Bronchial epithelial cell (primary cell): Measurements from ENCODE around the gene GNG3. TPM values are rescaled to one million over a fixed set of nuclear protein-coding genes. Genes with fewer than 3 reads are reported as not detected.

ENCODE experiments used
- DNase-seq: peaks from one replicate; pipeline ENCODE4 v3.0.0-alpha.2; 2010; ENCODE audit warnings: low read depth
- FAIRE-seq: peaks from 2 replicates; lab custom pipeline; 2011; peaks lifted over from hg19 to GRCh38; lab: Jason Lieb, UNC
- H3K27me3 ChIP-seq: 2 replicates; pipeline ENCODE4 v1.5.1; 2011; ENCODE audit warnings: low read length; ENCODE audit not compliant: control insufficient read depth, insufficient read depth
- H3K36me3 ChIP-seq: 2 replicates; pipeline ENCODE4 v1.5.1; 2011; ENCODE audit warnings: low read length; ENCODE audit not compliant: control insufficient read depth, insufficient read depth
- H3K4me3 ChIP-seq: 2 replicates; pipeline ENCODE4 v1.5.1; 2011; ENCODE audit warnings: mild to moderate bottlenecking, low read depth, low read length, control low read depth
- total RNA-seq: library from RNA; depleted of rRNA; stranded (reverse); fragments of >200 nt; gene quantifications from 2 replicates; pipeline ENCODE4 v1.2.1, GENCODE V29; 2014
- TF ChIP-seq, protein P1 (sequence below): IDR thresholded peaks from 2 replicates; pipeline ENCODE4 v1.5.1; 2011; ENCODE audit warnings: mild to moderate bottlenecking, moderate library complexity, low read length, control low read depth, inconsistent platforms; ENCODE audit not compliant: insufficient read depth, severe bottlenecking

GNG3 gene
- total RNA-seq, 1 donor from 2014 or later = not detected

DNA sequence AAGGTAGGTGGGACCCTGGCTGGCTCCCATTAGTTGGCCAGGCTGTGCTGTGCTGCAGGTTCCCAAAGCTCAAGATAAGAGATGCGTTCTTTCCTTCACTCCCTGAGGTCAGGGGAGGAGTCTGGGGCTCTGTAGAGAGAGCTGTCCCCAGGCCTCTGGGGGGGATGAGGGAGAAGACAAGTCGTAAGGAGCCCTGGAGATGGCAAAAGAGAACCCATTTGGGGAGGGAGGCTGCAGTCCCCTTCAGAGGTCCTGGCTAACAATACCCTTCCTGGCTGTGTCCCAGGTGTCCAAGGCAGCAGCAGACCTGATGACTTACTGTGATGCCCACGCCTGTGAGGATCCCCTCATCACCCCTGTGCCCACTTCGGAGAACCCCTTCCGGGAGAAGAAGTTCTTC, 916 bp downstream of the GNG3 start:
- Histone ChIP-seq H3K4me3 (peak overlapping the region; percentile 46), H3K27me3 (no peaks in the 10 kb centered on the region), H3K36me3 (peaks cover 7% of the 10 kb centered on the region)
- no peak for FAIRE-seq
- DNase-seq = no peak
- TF ChIP-seq, protein P1, sequence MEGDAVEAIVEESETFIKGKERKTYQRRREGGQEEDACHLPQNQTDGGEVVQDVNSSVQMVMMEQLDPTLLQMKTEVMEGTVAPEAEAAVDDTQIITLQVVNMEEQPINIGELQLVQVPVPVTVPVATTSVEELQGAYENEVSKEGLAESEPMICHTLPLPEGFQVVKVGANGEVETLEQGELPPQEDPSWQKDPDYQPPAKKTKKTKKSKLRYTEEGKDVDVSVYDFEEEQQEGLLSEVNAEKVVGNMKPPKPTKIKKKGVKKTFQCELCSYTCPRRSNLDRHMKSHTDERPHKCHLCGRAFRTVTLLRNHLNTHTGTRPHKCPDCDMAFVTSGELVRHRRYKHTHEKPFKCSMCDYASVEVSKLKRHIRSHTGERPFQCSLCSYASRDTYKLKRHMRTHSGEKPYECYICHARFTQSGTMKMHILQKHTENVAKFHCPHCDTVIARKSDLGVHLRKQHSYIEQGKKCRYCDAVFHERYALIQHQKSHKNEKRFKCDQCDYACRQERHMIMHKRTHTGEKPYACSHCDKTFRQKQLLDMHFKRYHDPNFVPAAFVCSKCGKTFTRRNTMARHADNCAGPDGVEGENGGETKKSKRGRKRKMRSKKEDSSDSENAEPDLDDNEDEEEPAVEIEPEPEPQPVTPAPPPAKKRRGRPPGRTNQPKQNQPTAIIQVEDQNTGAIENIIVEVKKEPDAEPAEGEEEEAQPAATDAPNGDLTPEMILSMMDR = no peak

DNA sequence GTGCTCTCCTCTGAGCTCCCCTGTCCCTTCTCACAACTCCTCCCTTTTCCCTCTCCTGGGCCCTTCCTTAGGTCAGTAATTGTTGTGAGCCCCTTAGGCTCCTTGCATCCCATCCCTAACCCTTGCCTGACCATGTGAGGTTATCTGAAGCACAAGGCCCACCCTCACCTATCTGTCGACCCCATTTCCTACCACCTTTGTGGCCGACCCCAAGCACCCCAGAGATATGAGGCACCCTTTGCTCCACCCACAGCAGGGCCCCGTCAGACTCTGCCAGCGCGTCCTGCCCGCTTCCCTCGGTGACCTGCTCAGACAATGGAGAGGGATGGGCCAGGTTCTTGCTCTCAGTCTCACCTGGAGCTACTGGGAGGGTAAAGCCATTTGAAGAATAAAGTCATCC, 1.3 kb downstream of the GNG3 start:
- DNase-seq (no peak), FAIRE-seq (no peak)
- TF ChIP-seq, protein P1 = no peak

DNA sequence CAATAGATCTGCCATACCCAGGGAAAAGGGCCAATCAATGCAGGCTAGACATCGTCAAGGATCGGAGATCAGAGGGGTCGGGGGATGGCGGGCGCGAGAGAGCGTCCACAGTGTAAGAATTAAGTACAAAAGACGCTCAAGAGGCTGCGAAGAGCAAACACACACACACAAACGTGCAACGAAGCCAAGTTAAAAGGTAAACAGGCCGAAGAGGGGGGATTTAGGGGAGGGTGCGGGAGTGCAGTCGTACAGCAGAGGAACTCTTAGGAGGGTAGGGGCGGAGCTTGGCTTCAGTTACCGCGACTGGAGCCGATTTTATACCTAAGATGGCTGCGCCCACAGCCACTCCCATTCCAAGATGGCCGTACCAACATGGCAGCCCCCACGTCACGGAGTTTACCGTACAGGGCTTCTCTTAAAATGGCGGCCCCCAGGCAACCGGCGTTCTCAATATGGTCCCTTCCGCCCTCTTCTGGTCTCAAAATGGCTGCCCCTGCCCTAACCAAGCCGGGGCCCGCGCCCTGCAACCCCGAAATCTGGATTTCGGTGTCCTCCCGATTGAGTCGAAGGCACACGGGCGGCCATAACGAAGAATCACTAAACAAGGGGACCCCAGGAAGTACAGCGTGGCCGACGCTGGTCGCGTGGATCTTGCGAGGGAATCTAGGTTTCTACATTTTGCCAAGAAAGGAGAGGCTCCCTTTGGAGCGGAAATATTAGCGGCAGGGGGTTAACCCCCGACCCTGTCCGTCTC, 1.9 kb downstream of the GNG3 start:
- peaks cover 9% of the 10 kb centered on the region for H3K36me3 ChIP-seq
- FAIRE-seq (no peak), DNase-seq (peak; percentile 94)
- peak overlapping the region; percentile 46 for H3K4me3 ChIP-seq
- TF ChIP-seq, protein P1 = no peak
- no peaks in the 10 kb centered on the region for H3K27me3 ChIP-seq

More for the DNA sequence above, 1.3 kb downstream of the GNG3 start:
- Histone ChIP-seq H3K4me3 (peak overlapping the region; percentile 46), H3K36me3 (peaks cover 9% of the 10 kb centered on the region), H3K27me3 (no peaks in the 10 kb centered on the region)

DNA sequence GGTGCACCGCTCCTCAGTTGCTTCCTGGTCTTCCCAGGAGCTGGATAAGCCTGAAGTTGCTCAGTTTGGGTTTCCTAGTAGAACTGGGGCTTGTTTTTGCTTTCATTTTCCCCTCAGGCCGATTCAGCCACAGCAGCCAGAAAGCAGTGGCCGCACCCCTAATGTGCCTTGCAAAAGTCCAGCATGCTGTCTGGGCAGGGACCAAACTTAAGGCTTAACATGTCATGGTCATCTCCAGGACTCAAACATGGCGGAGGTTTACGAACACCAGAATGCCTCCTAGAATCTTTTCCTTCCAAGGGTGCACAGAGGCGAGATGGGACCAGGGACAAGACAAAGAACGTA, 2.5 kb downstream of the GNG3 start:
- FAIRE-seq = no peak
- H3K36me3 ChIP-seq = peaks cover 10% of the 10 kb centered on the region
- TF ChIP-seq, protein P1 = no peak

DNA sequence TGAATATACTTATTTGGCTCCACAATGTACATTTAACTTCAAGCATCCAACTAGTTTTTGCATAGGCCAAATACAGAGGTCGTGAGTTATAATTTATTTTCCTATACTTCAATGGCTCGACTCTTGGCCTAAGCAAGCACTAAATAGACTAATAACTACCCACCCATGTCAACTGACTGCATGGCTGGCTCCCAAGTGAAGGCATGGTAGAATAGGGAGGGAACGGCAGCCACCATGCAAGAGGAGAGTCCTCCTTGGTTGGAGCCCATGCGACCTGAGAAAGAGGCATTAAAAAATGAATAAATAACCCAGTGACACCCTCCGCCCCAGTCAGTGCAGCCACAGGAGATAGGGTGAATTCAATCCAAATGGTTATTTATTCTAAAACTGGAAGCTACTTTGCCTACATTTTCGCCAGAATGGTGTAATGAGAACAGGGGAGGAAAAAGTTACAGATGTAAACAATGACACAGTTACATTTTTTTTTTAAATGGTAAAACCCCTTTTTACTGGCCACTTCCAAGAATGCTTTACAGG, 4.9 kb downstream of the GNG3 start:
- Histone ChIP-seq H3K27me3 (no peaks in the 10 kb centered on the region), H3K4me3 (no peak overlapping the region), H3K36me3 (peaks cover 25% of the 10 kb centered on the region)
- DNase-seq = no peak
- no peak for FAIRE-seq
- TF ChIP-seq, protein P1 = no peak

More for the DNA sequence above, 2.5 kb downstream of the GNG3 start:
- peak overlapping the region; percentile 46 for H3K4me3 ChIP-seq
- no peak for DNase-seq
- no peaks in the 10 kb centered on the region for H3K27me3 ChIP-seq

DNA sequence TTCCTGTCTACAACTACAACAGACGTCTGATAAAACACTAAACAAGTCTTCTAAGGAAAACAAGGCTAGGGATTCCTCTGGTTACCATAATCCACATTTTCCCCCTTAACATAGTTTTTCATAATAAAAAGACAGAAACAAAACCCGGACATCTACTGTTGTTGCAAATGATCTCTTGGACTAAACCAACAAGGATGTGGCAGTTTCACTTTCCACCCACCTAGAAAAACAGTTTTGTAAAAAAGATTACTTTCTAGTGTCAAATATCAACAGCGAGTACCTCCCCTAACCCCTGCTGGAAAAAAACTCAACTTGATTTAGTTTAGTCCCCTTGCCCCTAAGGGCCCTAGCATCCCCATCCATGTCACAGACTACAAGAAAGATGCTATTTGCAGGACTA, 5.4 kb downstream of the GNG3 start:
- TF ChIP-seq, protein P1 = no peak
- FAIRE-seq = no peak
- Histone ChIP-seq H3K36me3 (peaks cover 28% of the 10 kb centered on the region), H3K4me3 (no peak overlapping the region), H3K27me3 (no peaks in the 10 kb centered on the region)
- no peak for DNase-seq
